Measurements from ENCODE around the gene PRKRA. TPM values are rescaled to one million over a fixed set of nuclear protein-coding genes. Genes with fewer than 3 reads are reported as not detected.

PRKRA gene
- total RNA-seq, 4 donors from 2014 or later, result 91.0 to 125 (median 117) TPM

DNA sequence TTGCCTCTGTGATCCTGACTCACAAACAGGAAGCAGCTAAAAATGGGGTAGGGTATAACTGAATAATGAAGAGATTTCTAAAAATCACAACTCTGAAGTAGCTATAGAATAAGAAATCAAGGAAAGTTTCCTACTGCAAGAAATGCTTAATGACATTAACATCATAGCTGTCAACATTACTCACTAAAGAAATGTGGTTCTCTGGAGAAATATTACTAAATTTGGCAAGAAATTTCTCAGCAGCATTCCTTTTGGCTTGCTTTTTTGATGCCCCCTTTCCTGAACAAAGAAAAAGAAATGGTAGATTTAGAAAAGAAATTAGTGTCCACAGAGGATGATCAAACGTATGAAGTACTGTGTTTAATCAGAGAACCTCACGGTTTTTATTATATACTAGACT, 9.5 kb downstream of the PRKRA start:
- TF ChIP-seq, protein P1, sequence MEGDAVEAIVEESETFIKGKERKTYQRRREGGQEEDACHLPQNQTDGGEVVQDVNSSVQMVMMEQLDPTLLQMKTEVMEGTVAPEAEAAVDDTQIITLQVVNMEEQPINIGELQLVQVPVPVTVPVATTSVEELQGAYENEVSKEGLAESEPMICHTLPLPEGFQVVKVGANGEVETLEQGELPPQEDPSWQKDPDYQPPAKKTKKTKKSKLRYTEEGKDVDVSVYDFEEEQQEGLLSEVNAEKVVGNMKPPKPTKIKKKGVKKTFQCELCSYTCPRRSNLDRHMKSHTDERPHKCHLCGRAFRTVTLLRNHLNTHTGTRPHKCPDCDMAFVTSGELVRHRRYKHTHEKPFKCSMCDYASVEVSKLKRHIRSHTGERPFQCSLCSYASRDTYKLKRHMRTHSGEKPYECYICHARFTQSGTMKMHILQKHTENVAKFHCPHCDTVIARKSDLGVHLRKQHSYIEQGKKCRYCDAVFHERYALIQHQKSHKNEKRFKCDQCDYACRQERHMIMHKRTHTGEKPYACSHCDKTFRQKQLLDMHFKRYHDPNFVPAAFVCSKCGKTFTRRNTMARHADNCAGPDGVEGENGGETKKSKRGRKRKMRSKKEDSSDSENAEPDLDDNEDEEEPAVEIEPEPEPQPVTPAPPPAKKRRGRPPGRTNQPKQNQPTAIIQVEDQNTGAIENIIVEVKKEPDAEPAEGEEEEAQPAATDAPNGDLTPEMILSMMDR (IDR thresholded peaks at IDR 0.05 in 4 of 5, conservative IDR thresholded peaks at IDR 0.05 in 1 of 5), result no peak
- no peak for TF ChIP-seq POLR2A (IDR thresholded peaks at IDR 0.05)
- H3K4me3 ChIP-seq, result no peak overlapping the region
- peaks cover 0 to 92% of the 10 kb centered on the region in 2 donors for H3K36me3 ChIP-seq
- H3K27me3 ChIP-seq, result no peaks in the 10 kb centered on the region
- in situ Hi-C loops (cut with MboI; ENCODE audit: low sequenced_read_pairs in 4 of 4), result no loop called here
- H3K9me3 ChIP-seq, result no peaks in the 10 kb centered on the region
- no peak for ATAC-seq
- no peak for DNase-seq
- intact Hi-C loops (cut with DNase I; ENCODE audit: low total_unique reads), result no loop called here
- no peak overlapping the region for H3K27ac ChIP-seq
- H3K4me1 ChIP-seq, result no peaks in the 10 kb centered on the region

DNA sequence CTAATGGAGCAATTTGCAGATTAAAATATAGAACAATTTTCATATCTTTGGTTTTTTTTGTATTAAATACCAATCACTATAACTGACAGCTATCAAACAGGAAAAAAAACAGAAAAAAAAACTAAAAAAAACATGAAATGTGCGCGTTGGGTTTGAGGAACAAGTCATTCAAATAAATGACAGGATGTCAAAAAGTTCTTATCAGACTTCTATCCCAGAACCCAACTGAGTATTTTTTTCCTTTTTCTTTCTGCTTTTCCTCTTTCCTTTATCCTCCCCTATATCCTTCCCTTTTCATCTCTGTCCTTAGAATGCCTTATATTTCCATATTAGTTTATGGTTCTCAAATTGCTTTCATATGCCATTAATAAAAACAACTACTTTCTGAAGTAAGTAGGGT, 14.3 kb downstream of the PRKRA start:
- no peak for TF ChIP-seq POLR2A (IDR thresholded peaks at IDR 0.05)
- TF ChIP-seq, protein P1 (IDR thresholded peaks at IDR 0.05 in 4 of 5, conservative IDR thresholded peaks at IDR 0.05 in 1 of 5), result no peak
- ATAC-seq (no peak), DNase-seq (no peak)
- in situ Hi-C loops (cut with MboI; ENCODE audit: low sequenced_read_pairs in 4 of 4) (no loop called here), intact Hi-C loops (cut with DNase I; ENCODE audit: low total_unique reads) (no loop called here)
- Histone ChIP-seq H3K27me3 (no peaks in the 10 kb centered on the region), H3K9me3 (no peaks in the 10 kb centered on the region), H3K36me3 (peaks cover 4 to 93% of the 10 kb centered on the region in 2 donors), H3K4me3 (no peak overlapping the region), H3K4me1 (no peaks in the 10 kb centered on the region), H3K27ac (no peak overlapping the region)

DNA sequence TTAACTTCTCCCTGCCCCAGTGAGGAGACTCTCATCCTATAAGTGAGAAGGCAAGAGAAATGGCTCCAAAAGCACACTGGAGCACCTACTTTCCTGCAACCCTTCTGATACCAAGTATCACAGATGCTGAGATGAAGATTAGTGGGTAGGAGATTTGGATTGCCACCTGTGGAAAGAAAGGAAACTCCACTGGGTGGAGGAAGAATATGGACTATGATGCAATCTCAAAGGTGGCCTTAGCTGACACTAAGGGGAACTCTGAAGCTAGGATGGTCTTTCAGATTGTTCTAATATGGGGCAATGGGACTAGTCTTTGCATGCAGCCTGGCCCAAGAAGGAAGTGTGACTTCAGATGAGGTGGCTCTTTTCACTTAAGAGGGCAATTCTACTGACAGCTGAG, 21.6 kb downstream of the PRKRA start:
- DNase-seq (no peak), ATAC-seq (no peak)
- H3K27me3 ChIP-seq, result no peaks in the 10 kb centered on the region
- no peak overlapping the region for H3K27ac ChIP-seq
- TF ChIP-seq, protein P1 (IDR thresholded peaks at IDR 0.05 in 4 of 5, conservative IDR thresholded peaks at IDR 0.05 in 1 of 5), result no peak
- TF ChIP-seq POLR2A (IDR thresholded peaks at IDR 0.05), result no peak
- in situ Hi-C loops (cut with MboI; ENCODE audit: low sequenced_read_pairs in 4 of 4) (no loop called here), intact Hi-C loops (cut with DNase I; ENCODE audit: low total_unique reads) (no loop called here)
- H3K36me3 ChIP-seq, result peaks cover 3 to 59% of the 10 kb centered on the region in 2 donors
- no peak overlapping the region for H3K4me3 ChIP-seq
- H3K9me3 ChIP-seq, result no peaks in the 10 kb centered on the region
- H3K4me1 ChIP-seq, result no peaks in the 10 kb centered on the region

DNA sequence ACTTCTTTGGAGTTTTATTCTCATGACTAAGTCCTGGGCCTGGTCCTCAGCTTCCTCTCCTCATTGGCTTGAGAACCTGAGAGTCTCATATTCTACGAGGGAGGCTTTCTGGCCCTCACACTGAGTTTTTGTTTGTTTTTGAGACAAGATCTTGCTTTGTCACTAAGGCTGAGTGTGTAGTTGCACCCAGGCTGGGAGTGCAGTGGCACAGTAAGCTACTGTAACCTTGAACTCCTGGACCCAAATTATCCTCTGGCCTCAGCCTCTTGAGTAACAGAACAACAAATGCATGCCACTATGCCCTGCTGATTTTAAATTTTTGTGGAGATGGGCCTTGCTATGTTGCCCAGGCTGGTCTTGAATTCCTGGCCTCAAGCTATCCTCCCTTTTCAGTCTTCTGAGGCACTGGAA, 22.6 kb downstream of the PRKRA start:
- intact Hi-C loops (cut with DNase I; ENCODE audit: low total_unique reads) (no loop called here), in situ Hi-C loops (cut with MboI; ENCODE audit: low sequenced_read_pairs in 4 of 4) (no loop called here)
- no peak for ATAC-seq
- Histone ChIP-seq H3K9me3 (no peaks in the 10 kb centered on the region), H3K36me3 (peaks cover 3 to 50% of the 10 kb centered on the region in 2 donors), H3K4me3 (no peak overlapping the region), H3K27ac (no peak overlapping the region), H3K27me3 (no peaks in the 10 kb centered on the region), H3K4me1 (no peaks in the 10 kb centered on the region)
- no peak for DNase-seq
- TF ChIP-seq, protein P1 (IDR thresholded peaks at IDR 0.05 in 4 of 5, conservative IDR thresholded peaks at IDR 0.05 in 1 of 5), result no peak
- TF ChIP-seq POLR2A (IDR thresholded peaks at IDR 0.05), result no peak

DNA sequence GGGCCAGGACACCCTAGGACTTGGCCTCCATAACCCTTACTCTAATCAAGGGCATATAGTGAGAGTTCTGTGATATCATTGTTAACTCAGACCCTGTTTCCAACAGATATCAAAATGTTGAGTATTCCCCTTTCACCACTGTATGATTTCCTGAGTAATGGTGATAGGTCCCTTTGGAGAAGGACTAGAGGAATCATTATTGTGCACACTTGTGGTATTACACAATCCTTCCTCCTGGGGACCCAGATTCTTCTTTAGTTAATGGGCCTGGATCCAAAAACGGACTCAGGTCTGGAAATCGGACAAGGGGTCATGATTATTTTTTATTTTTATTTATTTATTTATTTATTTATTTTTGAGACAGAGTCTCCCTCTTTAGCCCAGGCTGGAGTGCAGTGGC, 23.5 kb downstream of the PRKRA start:
- TF ChIP-seq, protein P1 (IDR thresholded peaks at IDR 0.05 in 4 of 5, conservative IDR thresholded peaks at IDR 0.05 in 1 of 5), result no peak
- no peak for TF ChIP-seq POLR2A (IDR thresholded peaks at IDR 0.05)
- DNase-seq (no peak), ATAC-seq (no peak)
- intact Hi-C loops (cut with DNase I; ENCODE audit: low total_unique reads), result no loop called here
- Histone ChIP-seq H3K9me3 (no peaks in the 10 kb centered on the region), H3K36me3 (peaks cover 3 to 40% of the 10 kb centered on the region in 2 donors), H3K4me3 (no peak overlapping the region), H3K27me3 (no peaks in the 10 kb centered on the region), H3K4me1 (no peaks in the 10 kb centered on the region), H3K27ac (no peak overlapping the region)
- in situ Hi-C loops (cut with MboI; ENCODE audit: low sequenced_read_pairs in 4 of 4), result no loop called here
